Trophoblast cell (in vitro differentiated cells and primary cell): ENCODE measurements around the gene APOL3.
"Not testable (repeated sequence)": the region's sequence is repeated elsewhere in the genome, so short reads cannot be mapped to it uniquely, and the experiment has no call there.

Experiments
- DNase-seq, 2 donors: peaks; one replicate each; pipeline ENCODE4 v3.0.0-alpha.2; 2016
- H2AFZ ChIP-seq: 2 replicates; pipeline ENCODE4 v1.6.1; 2013; ENCODE audit warnings: low read length, moderate library complexity, mild to moderate bottlenecking; ENCODE audit not compliant: insufficient read depth, poor library complexity
- H2AK5ac ChIP-seq: 2 replicates; pipeline ENCODE4 v1.6.1; 2013; ENCODE audit warnings: mild to moderate bottlenecking, low read length
- H2BK120ac ChIP-seq: 2 replicates; pipeline ENCODE4 v1.6.1; 2013; ENCODE audit warnings: low read length, mild to moderate bottlenecking, moderate library complexity; ENCODE audit not compliant: insufficient read depth, poor library complexity
- H2BK12ac ChIP-seq: 2 replicates; pipeline ENCODE4 v1.6.1; 2013; ENCODE audit warnings: mild to moderate bottlenecking, low read length, moderate library complexity
- H2BK5ac ChIP-seq: 2 replicates; pipeline ENCODE4 v1.6.1; 2013; ENCODE audit warnings: low read length, low read depth, moderate library complexity, mild to moderate bottlenecking; ENCODE audit not compliant: poor library complexity
- H3K14ac ChIP-seq: 2 replicates; pipeline ENCODE4 v1.6.1; 2013; ENCODE audit warnings: mild to moderate bottlenecking, low read length
- H3K18ac ChIP-seq: 2 replicates; pipeline ENCODE4 v1.6.1; 2013; ENCODE audit warnings: mild to moderate bottlenecking, low read length
- H3K23ac ChIP-seq: 2 replicates; pipeline ENCODE4 v1.6.1; 2013; ENCODE audit warnings: low read length
- H3K27ac ChIP-seq: 2 replicates; pipeline ENCODE4 v1.5.1; 2013; ENCODE audit warnings: low read depth, mild to moderate bottlenecking, inconsistent platforms, low read length, moderate library complexity
- H3K27me3 ChIP-seq: 2 replicates; pipeline ENCODE4 v1.6.1; 2013; ENCODE audit warnings: inconsistent platforms, mild to moderate bottlenecking, low read length, moderate library complexity; ENCODE audit not compliant: insufficient read depth
- H3K36me3 ChIP-seq, 2 experiments: 1 replicate in 1 of 2; 2 replicates in 1 of 2; pipeline ENCODE4 v1.6.1; 2013; ENCODE audit warnings: low read length in 2 of 2, mild to moderate bottlenecking in 2 of 2, moderate library complexity in 1 of 2; ENCODE audit not compliant: insufficient read depth in 2 of 2, control insufficient read depth in 1 of 2
- H3K4ac ChIP-seq: 2 replicates; pipeline ENCODE4 v1.6.1; 2013; ENCODE audit warnings: low read depth, mild to moderate bottlenecking, low read length, moderate library complexity
- H3K4me1 ChIP-seq, 2 experiments: 1 replicate in 1 of 2; 2 replicates in 1 of 2; pipeline ENCODE4 v1.6.1; 2013; ENCODE audit warnings: low read length in 2 of 2, mild to moderate bottlenecking in 2 of 2, moderate library complexity in 1 of 2; ENCODE audit not compliant: insufficient read depth in 2 of 2, control insufficient read depth in 1 of 2
- H3K4me2 ChIP-seq: 2 replicates; pipeline ENCODE4 v1.6.1; 2013; ENCODE audit warnings: inconsistent platforms, mild to moderate bottlenecking, low read length, moderate library complexity
- H3K4me3 ChIP-seq: 2 replicates; pipeline ENCODE4 v1.5.1; 2013; ENCODE audit warnings: mild to moderate bottlenecking, low read depth, low read length, inconsistent platforms
- H3K79me1 ChIP-seq: one replicate; pipeline ENCODE4 v1.6.1; 2013; ENCODE audit warnings: low read length
- H3K79me2 ChIP-seq: 2 replicates; pipeline ENCODE4 v1.6.1; 2013; ENCODE audit warnings: low read length, mild to moderate bottlenecking; ENCODE audit not compliant: control insufficient read depth, insufficient read depth, poor library complexity
- H3K9ac ChIP-seq: 2 replicates; pipeline ENCODE4 v1.6.1; 2013; ENCODE audit warnings: mild to moderate bottlenecking, low read length
- H3K9me3 ChIP-seq: 2 replicates; pipeline ENCODE4 v1.6.1; 2013; ENCODE audit warnings: low read depth, mild to moderate bottlenecking, control low read depth, inconsistent platforms, low read length; ENCODE audit not compliant: insufficient read depth
- H4K12ac ChIP-seq: 2 replicates; pipeline ENCODE4 v1.6.1; 2013; ENCODE audit warnings: low read depth, mild to moderate bottlenecking, low read length, moderate library complexity
- H4K8ac ChIP-seq: 2 replicates; pipeline ENCODE4 v1.6.1; 2013; ENCODE audit warnings: low read depth, mild to moderate bottlenecking, low read length, moderate library complexity
- H4K91ac ChIP-seq: one replicate; pipeline ENCODE4 v1.6.1; 2013; ENCODE audit warnings: low read depth, mild to moderate bottlenecking, low read length, moderate library complexity
- WGBS: extraction: QIAGEN DNeasy Blood & Tissue Kit; methylation state at CpG from one replicate; pipeline ENCODE4 v1.1.7; 2013; ENCODE audit warnings: missing lambda C conversion rate; ENCODE audit not compliant: insufficient read length, insufficient coverage; ENCODE audit errors: extremely low coverage; 5-methylcytosine and 5-hydroxymethylcytosine counted together

APOL3 gene

GRCh38 chr22:36100134-36100824 is 60.3 kb downstream of the APOL3 start:
- Histone ChIP-seq H4K8ac (no peak overlapping the region), H4K12ac (no peak overlapping the region), H2AK5ac (no peak overlapping the region), H2BK120ac (no peak overlapping the region), H3K79me1 (no peaks in the 10 kb centered on the region), H2AFZ (no peak overlapping the region), H3K27me3 (no peaks in the 10 kb centered on the region), H4K91ac (no peak overlapping the region), H3K14ac (no peak overlapping the region), H3K9me3 (no peaks in the 10 kb centered on the region), H3K4me1 (no peaks in the 10 kb centered on the region), H2BK12ac (no peak overlapping the region), H3K4me2 (no peak overlapping the region), H3K9ac (no peak overlapping the region), H3K79me2 (no peaks in the 10 kb centered on the region), H3K27ac (no peak overlapping the region), H2BK5ac (no peak overlapping the region), H3K36me3 (no peaks in the 10 kb centered on the region), H3K18ac (no peak overlapping the region), H3K4me3 (no peak overlapping the region), H3K4ac (no peak overlapping the region), H3K23ac (no peak overlapping the region)
- no peak for DNase-seq
- WGBS, result no CpG with 5 or more reads among the region's 9 CpGs

DNA sequence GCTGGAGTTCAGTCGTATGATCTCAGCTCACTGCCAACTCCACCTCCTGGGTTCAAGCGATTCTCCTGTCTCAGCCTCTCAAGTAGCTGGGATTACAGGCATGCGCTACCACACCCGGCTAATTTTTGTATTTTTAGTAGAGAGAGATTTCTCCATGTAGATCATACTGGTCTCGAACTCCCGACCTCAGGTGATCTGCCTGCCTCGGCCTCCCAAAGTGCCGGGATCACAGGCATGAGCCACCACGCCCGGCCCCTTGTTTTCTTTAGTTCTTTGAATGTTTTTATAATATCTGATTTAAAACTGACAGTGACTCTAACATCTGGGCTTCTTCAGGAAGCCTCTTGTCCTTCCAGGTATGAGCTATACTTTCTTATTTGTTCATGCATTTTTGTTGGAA is 61.0 kb downstream of the APOL3 start:
- H4K8ac ChIP-seq, H3K14ac ChIP-seq, H3K4me2 ChIP-seq, H2BK5ac ChIP-seq, H2BK12ac ChIP-seq, H3K18ac ChIP-seq, H3K23ac ChIP-seq, H4K12ac ChIP-seq, H3K4me3 ChIP-seq, H4K91ac ChIP-seq, H3K79me1 ChIP-seq, H3K9ac ChIP-seq, H3K27ac ChIP-seq, H3K9me3 ChIP-seq, H2AK5ac ChIP-seq, H2AFZ ChIP-seq, H3K4me1 ChIP-seq, H3K4ac ChIP-seq, H2BK120ac ChIP-seq, H3K27me3 ChIP-seq, DNase-seq, H3K79me2 ChIP-seq, H3K36me3 ChIP-seq: not testable (repeated sequence)
- WGBS, result no CpG with 5 or more reads among the region's 10 CpGs

DNA sequence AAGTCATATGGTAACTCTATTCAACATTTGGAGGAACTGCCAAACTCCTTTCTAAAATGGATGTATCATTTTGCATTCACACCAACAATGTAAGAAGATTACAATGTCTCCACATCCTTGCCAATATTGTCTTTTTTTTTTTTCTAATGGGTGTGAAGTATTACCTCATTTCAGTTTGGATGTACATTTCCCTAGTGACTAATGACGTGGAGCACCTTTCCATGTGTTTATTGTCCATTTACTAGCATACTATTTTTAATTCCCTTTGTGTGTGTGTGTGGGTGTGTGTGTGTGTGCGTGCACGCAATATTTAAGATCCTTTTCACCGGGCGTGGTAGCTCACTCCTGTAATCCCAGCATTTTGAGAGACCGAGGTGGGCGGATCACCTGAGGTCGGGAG is 62.7 kb downstream of the APOL3 start:
- no peaks in the 10 kb centered on the region for H3K9me3 ChIP-seq

DNA sequence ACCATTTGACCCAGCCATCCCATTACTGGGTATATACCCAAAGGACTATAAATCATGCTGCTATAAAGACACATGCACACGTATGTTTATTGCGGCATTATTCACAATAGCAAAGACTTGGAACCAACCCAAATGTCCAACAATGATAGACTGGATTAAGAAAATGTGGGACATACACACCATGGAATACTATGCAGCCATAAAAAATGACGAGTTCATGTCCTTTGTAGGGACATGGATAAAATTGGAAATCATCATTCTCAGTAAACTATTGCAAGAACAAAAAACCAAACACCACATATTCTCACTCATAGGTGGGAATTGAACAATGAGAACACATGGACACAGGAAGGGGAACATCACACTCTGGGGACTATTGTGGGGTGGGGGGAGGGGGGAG is 69.8 kb downstream of the APOL3 start:
- not testable (repeated sequence) for H3K18ac ChIP-seq, H4K12ac ChIP-seq, H3K4me3 ChIP-seq, H3K4me2 ChIP-seq, H3K9me3 ChIP-seq, H3K27ac ChIP-seq, H3K23ac ChIP-seq, H3K79me2 ChIP-seq, H3K27me3 ChIP-seq, DNase-seq, H2AFZ ChIP-seq, H3K9ac ChIP-seq, H4K91ac ChIP-seq, H4K8ac ChIP-seq, H3K14ac ChIP-seq, H3K36me3 ChIP-seq, H3K79me1 ChIP-seq, H3K4ac ChIP-seq, H2AK5ac ChIP-seq, H2BK12ac ChIP-seq, H2BK5ac ChIP-seq, H3K4me1 ChIP-seq, H2BK120ac ChIP-seq
- no CpG with 5 or more reads among the region's 3 CpGs for WGBS

More for the DNA sequence above, 62.7 kb downstream of the APOL3 start:
- Histone ChIP-seq H2AFZ (no peak overlapping the region), H3K27ac (no peak overlapping the region), H2AK5ac (no peak overlapping the region), H3K79me2 (no peaks in the 10 kb centered on the region), H3K4ac (no peak overlapping the region), H3K36me3 (no peaks in the 10 kb centered on the region), H3K4me2 (no peak overlapping the region), H4K12ac (no peak overlapping the region), H3K79me1 (no peaks in the 10 kb centered on the region), H3K14ac (no peak overlapping the region), H4K91ac (no peak overlapping the region), H2BK5ac (no peak overlapping the region), H2BK12ac (no peak overlapping the region), H3K4me1 (no peaks in the 10 kb centered on the region), H3K18ac (no peak overlapping the region), H3K27me3 (no peaks in the 10 kb centered on the region), H4K8ac (no peak overlapping the region), H3K23ac (no peak overlapping the region), H3K9ac (no peak overlapping the region), H2BK120ac (no peak overlapping the region), H3K4me3 (no peak overlapping the region)
- WGBS, result no CpG with 5 or more reads among the region's 8 CpGs
- no peak for DNase-seq
